Vagina (tissue), 2 donors: Measurements from ENCODE around the gene COG6. TPM values are rescaled to one million over a fixed set of nuclear protein-coding genes. Genes with fewer than 3 reads are reported as not detected.

Experiments used
- DNase-seq, 2 donors: peaks; one replicate each; pipeline ENCODE4 v3.0.0-alpha.2; 2017; ENCODE audit errors: extremely low spot score in 2 of 2
- H3K27ac ChIP-seq: fragments of 200-600 bp; sonication (generic); one replicate; pipeline ENCODE4 v1.5.1; 2019
- H3K27me3 ChIP-seq: fragments of 200-600 bp; sonication (generic); one replicate; pipeline ENCODE4 v1.5.1; 2019
- H3K36me3 ChIP-seq, 2 donors: fragments of 200-600 bp; sonication (generic); one replicate each; pipeline ENCODE4 v1.5.1; 2017 to 2019
- H3K4me1 ChIP-seq: fragments of 200-600 bp; sonication (generic); one replicate; pipeline ENCODE4 v1.5.1; 2019
- H3K4me3 ChIP-seq, 2 donors: fragments of 200-600 bp; sonication (generic); 1 replicate in 1 of 2; 2 replicates in 1 of 2; pipeline ENCODE4 v1.5.1; 2016 to 2019
- H3K9me3 ChIP-seq: fragments of 200-600 bp; sonication (generic); one replicate; pipeline ENCODE4 v1.5.1; 2019
- POLR2A ChIP-seq, 2 donors: fragments of 450-650 bp; IDR thresholded peaks; one replicate each; pipeline ENCODE4 v1.6.1; 2017; ENCODE audit warnings: antibody characterized with exemption in 2 of 2, mild to moderate bottlenecking in 2 of 2, moderate library complexity in 2 of 2
- POLR2AphosphoS5 ChIP-seq, 2 donors: sonication (generic); formaldehyde crosslinking; IDR thresholded peaks; one replicate each; pipeline ENCODE4 v1.9.0; 2017; ENCODE audit warnings: antibody characterized with exemption in 2 of 2, mild to moderate bottlenecking in 2 of 2, low read depth in 1 of 2; ENCODE audit not compliant: insufficient read depth in 1 of 2
- intact Hi-C: fragments of 100-400 bp; cut with DNase I; formaldehyde crosslinking; loops from one replicate; pipeline ENCODE4 v1.15.1; 2023
- total RNA-seq: library from RNA; depleted of rRNA; stranded (reverse); fragments of >200 nt; gene quantifications from one replicate; pipeline ENCODE4 v1.2.3, GENCODE V29; 2016
- TF ChIP-seq, protein P1 (sequence below), 3 experiments: fragments of 450-650 bp in 2 of 3; fragments of 200-600 bp in 1 of 3; sonication (generic) in 1 of 3; IDR thresholded peaks; one replicate each; pipeline ENCODE4 v1.5.1; 2017 to 2019; ENCODE audit warnings: antibody characterized with exemption in 3 of 3, mild to moderate bottlenecking in 2 of 3, moderate library complexity in 2 of 3

The COG6 gene
- total RNA-seq, 1 donor from 2014 or later: 15.2 TPM

DNA sequence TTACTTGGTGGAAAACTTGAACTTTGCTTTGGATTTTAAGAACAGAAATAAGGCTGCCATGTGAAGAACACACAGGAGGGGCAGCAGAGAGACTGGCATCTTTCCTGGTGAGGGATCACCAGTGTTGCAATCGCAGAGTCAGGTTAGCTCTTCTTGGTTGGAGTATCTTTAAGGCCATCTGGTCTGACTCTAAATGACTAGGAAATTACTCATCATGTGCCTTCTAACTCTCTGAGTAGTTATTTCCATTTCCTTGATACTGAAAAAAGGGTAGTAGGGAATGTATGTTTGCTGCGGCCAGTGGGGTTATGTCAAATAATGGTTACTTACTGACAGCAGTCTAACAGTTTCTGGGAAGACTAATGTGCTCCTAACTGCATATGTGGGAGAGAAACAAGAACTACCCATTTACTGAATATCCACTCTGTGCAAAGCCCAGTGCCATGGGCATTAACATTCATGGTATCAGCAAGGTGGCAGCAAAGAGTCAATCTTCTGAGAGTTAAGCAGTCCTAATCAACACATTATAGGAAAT lies 122.1 kb downstream of the COG6 start:
- Histone ChIP-seq H3K4me1 (no peaks in the 10 kb centered on the region), H3K27me3 (no peaks in the 10 kb centered on the region), H3K36me3 (no peaks in the 10 kb centered on the region), H3K9me3 (no peaks in the 10 kb centered on the region), H3K27ac (no peak overlapping the region), H3K4me3 (no peak overlapping the region)
- no peak for DNase-seq
- intact Hi-C loops: no loop called here
- TF ChIP-seq, protein P1, sequence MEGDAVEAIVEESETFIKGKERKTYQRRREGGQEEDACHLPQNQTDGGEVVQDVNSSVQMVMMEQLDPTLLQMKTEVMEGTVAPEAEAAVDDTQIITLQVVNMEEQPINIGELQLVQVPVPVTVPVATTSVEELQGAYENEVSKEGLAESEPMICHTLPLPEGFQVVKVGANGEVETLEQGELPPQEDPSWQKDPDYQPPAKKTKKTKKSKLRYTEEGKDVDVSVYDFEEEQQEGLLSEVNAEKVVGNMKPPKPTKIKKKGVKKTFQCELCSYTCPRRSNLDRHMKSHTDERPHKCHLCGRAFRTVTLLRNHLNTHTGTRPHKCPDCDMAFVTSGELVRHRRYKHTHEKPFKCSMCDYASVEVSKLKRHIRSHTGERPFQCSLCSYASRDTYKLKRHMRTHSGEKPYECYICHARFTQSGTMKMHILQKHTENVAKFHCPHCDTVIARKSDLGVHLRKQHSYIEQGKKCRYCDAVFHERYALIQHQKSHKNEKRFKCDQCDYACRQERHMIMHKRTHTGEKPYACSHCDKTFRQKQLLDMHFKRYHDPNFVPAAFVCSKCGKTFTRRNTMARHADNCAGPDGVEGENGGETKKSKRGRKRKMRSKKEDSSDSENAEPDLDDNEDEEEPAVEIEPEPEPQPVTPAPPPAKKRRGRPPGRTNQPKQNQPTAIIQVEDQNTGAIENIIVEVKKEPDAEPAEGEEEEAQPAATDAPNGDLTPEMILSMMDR (IDR thresholded peaks at IDR 0.05): no peak
- TF ChIP-seq POLR2AphosphoS5 (IDR thresholded peaks at IDR 0.05; ENCODE audit: insufficient read depth in 1 of 2, low read depth in 1 of 2): no peak
- no peak for TF ChIP-seq POLR2A (IDR thresholded peaks at IDR 0.05)

DNA sequence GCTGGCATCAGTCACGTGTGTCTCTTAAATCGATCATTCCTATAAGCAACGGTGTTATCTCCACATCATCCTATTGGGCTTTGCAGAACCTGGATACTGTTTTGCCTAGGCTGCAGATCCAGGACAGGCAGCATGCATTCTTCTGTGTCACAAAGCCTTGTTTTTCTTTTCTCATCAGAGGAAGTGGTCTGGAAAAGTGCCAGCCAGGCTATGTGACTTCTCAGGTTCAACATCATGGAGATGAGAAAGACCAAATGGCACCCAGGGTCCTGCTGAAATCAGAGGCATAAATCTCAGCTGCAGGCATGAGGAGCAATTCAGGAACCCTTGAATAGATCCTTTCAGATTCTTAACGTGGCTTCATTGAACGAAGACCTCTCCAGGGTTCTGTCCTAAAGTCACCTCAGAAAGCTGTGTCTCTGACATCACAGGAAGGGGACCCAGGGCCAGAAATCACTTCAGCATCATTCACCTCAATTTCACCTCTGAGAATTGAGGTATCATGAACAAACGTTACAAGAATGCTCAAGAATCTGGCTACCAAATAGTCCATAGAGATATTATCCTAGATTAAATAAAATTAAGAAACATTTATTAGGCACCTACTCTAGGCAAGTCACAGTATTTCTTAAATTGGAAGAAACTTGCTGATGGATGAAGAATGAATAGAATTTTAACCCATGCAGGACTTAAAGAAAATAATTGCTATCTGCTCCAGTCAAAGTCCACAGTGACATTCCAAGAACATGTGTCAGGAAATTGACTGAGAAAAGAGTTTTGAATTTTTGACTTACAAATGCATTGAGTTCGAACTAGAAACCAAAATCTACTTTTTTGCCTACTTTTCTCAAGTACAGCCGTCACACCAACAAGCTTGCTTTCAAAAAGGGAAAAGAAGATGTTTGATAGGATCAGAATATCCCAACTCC lies 124.1 kb downstream of the COG6 start:
- no peak overlapping the region for H3K4me3 ChIP-seq

DNA sequence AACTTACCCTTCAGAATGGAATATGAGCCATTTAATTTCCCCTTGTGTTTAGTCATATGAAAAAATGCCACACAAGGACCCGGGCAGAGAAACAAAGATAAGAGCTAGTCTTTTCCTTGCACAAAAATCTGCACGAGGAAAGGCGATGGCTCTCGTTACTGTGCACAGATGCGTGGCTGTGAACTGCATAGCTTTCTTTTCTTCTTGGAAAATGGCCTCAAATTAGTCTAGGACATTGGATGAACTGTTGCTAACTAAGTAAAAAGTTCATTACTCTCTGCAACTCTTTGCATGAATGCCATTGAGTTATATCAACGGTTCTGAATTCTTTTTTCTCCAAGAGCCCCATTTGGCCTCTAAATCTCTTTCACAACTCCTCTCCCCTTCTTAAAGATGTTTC lies 125.2 kb downstream of the COG6 start:
- no peaks in the 10 kb centered on the region for H3K9me3 ChIP-seq
- H3K4me1 ChIP-seq: no peaks in the 10 kb centered on the region
- no peak for DNase-seq
- intact Hi-C loops: no loop called here
- H3K36me3 ChIP-seq: no peaks in the 10 kb centered on the region
- no peaks in the 10 kb centered on the region for H3K27me3 ChIP-seq
- H3K4me3 ChIP-seq: no peak overlapping the region
- TF ChIP-seq POLR2AphosphoS5 (IDR thresholded peaks at IDR 0.05; ENCODE audit: insufficient read depth in 1 of 2, low read depth in 1 of 2) (no peak), POLR2A (IDR thresholded peaks at IDR 0.05) (no peak)
- TF ChIP-seq, protein P1 (IDR thresholded peaks at IDR 0.05): no peak
- H3K27ac ChIP-seq: no peak overlapping the region

More for the DNA sequence above, 124.1 kb downstream of the COG6 start:
- no peak for TF ChIP-seq POLR2AphosphoS5 (IDR thresholded peaks at IDR 0.05; ENCODE audit: insufficient read depth in 1 of 2, low read depth in 1 of 2)
- intact Hi-C loops: no loop called here
- H3K27ac ChIP-seq: no peak overlapping the region
- H3K9me3 ChIP-seq: no peaks in the 10 kb centered on the region
- no peaks in the 10 kb centered on the region for H3K4me1 ChIP-seq
- H3K36me3 ChIP-seq: no peaks in the 10 kb centered on the region
- no peak for DNase-seq
- no peaks in the 10 kb centered on the region for H3K27me3 ChIP-seq

DNA sequence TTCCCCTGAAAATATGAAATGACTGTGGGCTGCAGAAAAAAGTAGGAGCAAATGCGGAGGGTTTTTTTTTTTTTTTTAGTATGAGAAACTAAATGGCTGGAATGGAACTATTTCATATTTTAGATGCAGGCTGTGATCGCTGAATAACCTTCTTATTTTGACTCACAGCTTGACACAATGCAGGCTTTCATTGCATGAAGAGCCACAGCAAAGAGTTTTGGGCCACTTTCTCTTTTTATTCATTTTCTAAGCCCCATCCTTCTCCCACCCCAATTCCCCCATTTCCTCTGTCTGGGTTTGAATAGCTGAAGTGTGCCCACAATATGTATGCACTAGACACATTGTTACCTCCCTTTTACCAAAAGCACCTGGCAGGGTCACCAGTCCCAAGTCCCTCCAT lies 125.9 kb downstream of the COG6 start:
- Histone ChIP-seq H3K36me3 (no peaks in the 10 kb centered on the region), H3K4me3 (no peak overlapping the region), H3K4me1 (peaks cover 5% of the 10 kb centered on the region), H3K27ac (no peak overlapping the region), H3K9me3 (no peaks in the 10 kb centered on the region), H3K27me3 (no peaks in the 10 kb centered on the region)
- intact Hi-C loops: no loop called here
- DNase-seq: no peak
- no peak for TF ChIP-seq POLR2AphosphoS5 (IDR thresholded peaks at IDR 0.05; ENCODE audit: insufficient read depth in 1 of 2, low read depth in 1 of 2)
- TF ChIP-seq POLR2A (IDR thresholded peaks at IDR 0.05): no peak
- TF ChIP-seq, protein P1 (IDR thresholded peaks at IDR 0.05): no peak

DNA sequence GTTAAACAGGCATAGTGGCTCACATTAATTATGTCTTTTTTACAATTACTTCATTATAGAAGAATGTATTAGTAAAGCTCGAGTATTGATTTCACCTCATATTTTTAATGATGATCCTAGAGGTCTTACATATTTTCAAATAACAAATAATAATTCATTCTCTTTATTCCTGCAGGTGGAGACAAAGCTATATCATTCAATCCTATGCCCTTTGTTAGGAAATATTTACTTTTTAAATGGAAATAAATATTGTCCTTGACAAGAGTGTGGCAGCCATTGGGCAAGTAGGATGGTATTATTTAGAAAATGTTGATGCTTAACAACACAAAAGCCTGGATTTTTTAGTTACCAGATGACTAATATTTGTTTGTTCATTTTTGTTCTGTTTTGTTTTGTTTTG lies 127.6 kb downstream of the COG6 start:
- H3K4me1 ChIP-seq: peaks cover 13% of the 10 kb centered on the region
- H3K27me3 ChIP-seq: no peaks in the 10 kb centered on the region
- H3K27ac ChIP-seq: no peak overlapping the region
- TF ChIP-seq POLR2AphosphoS5 (IDR thresholded peaks at IDR 0.05; ENCODE audit: insufficient read depth in 1 of 2, low read depth in 1 of 2): no peak
- TF ChIP-seq, protein P1 (IDR thresholded peaks at IDR 0.05): no peak
- no peak for TF ChIP-seq POLR2A (IDR thresholded peaks at IDR 0.05)
- no peaks in the 10 kb centered on the region for H3K9me3 ChIP-seq
- no peak for DNase-seq
- no peak overlapping the region for H3K4me3 ChIP-seq
- intact Hi-C loops: no loop called here
- H3K36me3 ChIP-seq: no peaks in the 10 kb centered on the region
